HG03565 (cell line): ENCODE measurements around the gene COL5A1.
"Not testable (repeated sequence)": the region's sequence is repeated elsewhere in the genome, so short reads cannot be mapped to it uniquely, and the experiment has no call there.

Source experiments
- ATAC-seq: cut with Tn5 transposase; IDR thresholded peaks from one replicate; pipeline ENCODE4 v1.9.1; 2021; ENCODE audit warnings: mild to moderate bottlenecking, moderate library complexity; ENCODE audit not compliant: unreplicated experiment

Gene COL5A1

GRCh38 chr9:134638502-134639090 lies 3.0 kb upstream of the COL5A1 start:
- ATAC-seq: no peak

GRCh38 chr9:134639994-134640393 lies 1.6 kb upstream of the COL5A1 start:
- ATAC-seq: no peak

- no peak for ATAC-seq
These were observed 964 bp upstream of the COL5A1 start for GRCh38 chr9:134640506-134641172.

GRCh38 chr9:134641990-134642384 lies 384 bp downstream of the COL5A1 start:
- no peak for ATAC-seq

GRCh38 chr9:134642385-134643181 lies 980 bp downstream of the COL5A1 start:
- ATAC-seq: no peak

GRCh38 chr9:134643222-134643671 lies 1.6 kb downstream of the COL5A1 start:
- no peak for ATAC-seq

GRCh38 chr9:134644401-134644724 lies 2.8 kb downstream of the COL5A1 start:
- ATAC-seq: not testable (repeated sequence)

GRCh38 chr9:134644725-134645606 lies 3.4 kb downstream of the COL5A1 start:
- ATAC-seq: no peak

- ATAC-seq: no peak
These were observed 4.2 kb downstream of the COL5A1 start for GRCh38 chr9:134645607-134646365.

- no peak for ATAC-seq
These were observed 5.9 kb downstream of the COL5A1 start for GRCh38 chr9:134647359-134648080.

GRCh38 chr9:134648701-134649530 lies 7.3 kb downstream of the COL5A1 start:
- no peak for ATAC-seq

GRCh38 chr9:134650431-134651190 lies 9.0 kb downstream of the COL5A1 start:
- ATAC-seq: no peak

GRCh38 chr9:134651226-134651905 lies 9.8 kb downstream of the COL5A1 start:
- no peak for ATAC-seq

GRCh38 chr9:134652291-134653225 lies 11.0 kb downstream of the COL5A1 start:
- no peak for ATAC-seq

GRCh38 chr9:134653259-134654009 lies 11.8 kb downstream of the COL5A1 start:
- ATAC-seq: no peak

- no peak for ATAC-seq
These were observed 13.5 kb downstream of the COL5A1 start for GRCh38 chr9:134655101-134655500.
